ENCODE data around the gene ADD2.
A peak's percentile ranks its signal among the peaks of the same experiment; 100 is the strongest.

GRCh38 chr2:70789304-70790135, 21.5 kb upstream of the ADD2 start:
- TF ChIP-seq CTCF (IDR thresholded peaks at IDR 0.05; ENCODE audit: low read depth, low read length, poor library complexity, severe bottlenecking) (peak; percentile 36), EZH2phosphoT487 (IDR thresholded peaks at IDR 0.05; ENCODE audit: borderline replicate concordance, low read length) (no peak)

Data from DOHH2 (cell line).